Transverse colon (tissue), 4 donors: ENCODE data around the gene ZNF235.

ENCODE experiments used
- CTCF ChIP-seq, 5 experiments: fragments of 200-600 bp in 3 of 5; fragments of 450-650 bp in 2 of 5; sonication (generic) in 3 of 5; IDR thresholded peaks; 1 replicate in 2 of 5; 2 replicates in 3 of 5; pipeline ENCODE4 v1.5.1; 2016 to 2017; ENCODE audit warnings: antibody characterized with exemption in 5 of 5, inconsistent platforms in 3 of 5, mild to moderate bottlenecking in 2 of 5, moderate library complexity in 1 of 5
- POLR2A ChIP-seq: fragments of 450-650 bp; IDR thresholded peaks from one replicate; pipeline ENCODE4 v1.6.1; 2016; ENCODE audit warnings: antibody characterized with exemption, mild to moderate bottlenecking, moderate library complexity
- POLR2AphosphoS5 ChIP-seq, 3 donors: sonication (generic); formaldehyde crosslinking; IDR thresholded peaks; one replicate each; pipeline ENCODE4 v1.6.1; 2016; ENCODE audit warnings: antibody characterized with exemption in 3 of 3

- TF ChIP-seq POLR2AphosphoS5 (IDR thresholded peaks at IDR 0.05): no peak
- TF ChIP-seq CTCF (IDR thresholded peaks at IDR 0.05): no peak
- TF ChIP-seq POLR2A: no peak
Observed at GRCh38 chr19:44255705-44256411, 49.0 kb downstream of the ZNF235 start.
